WTC11 (cell line): Measurements from ENCODE around the gene BEGAIN. TPM values are rescaled to one million over a fixed set of nuclear protein-coding genes. Genes with fewer than 3 reads are reported as not detected.

Experiments used
- ATAC-seq: fragments of 200-7000 bp; cut with Tn5 transposase; 2 replicates; pipeline ENCODE4 v1.10.0; 2021; ENCODE audit warnings: mild to moderate bottlenecking, moderate library complexity
- CTCF ChIA-PET: fragments of 300-600 bp; sonication (Branson Sonifier 250); formaldehyde crosslinking; loops from one replicate; lab custom pipeline; 2021; ENCODE audit warnings: antibody characterized with exemption; lab: Charles Lee
- POLR2A ChIA-PET: fragments of 350-600 bp; sonication (Branson Sonifier 250); formaldehyde crosslinking; loops from one replicate; lab custom pipeline; 2021; ENCODE audit warnings: antibody characterized with exemption; lab: Charles Lee
- DNase-seq: peaks from one replicate; pipeline ENCODE4 v3.0.0; 2021; ENCODE audit warnings: low spot score
- H3K27ac Mint-ChIP-seq: 2 replicates; pipeline ENCODE4 v1.8.0; 2021; ENCODE audit warnings: mixed read lengths
- H3K27me3 Mint-ChIP-seq: 2 replicates; pipeline ENCODE4 v1.8.0; 2021; ENCODE audit warnings: low read depth, mild to moderate bottlenecking, moderate library complexity, mixed read lengths
- H3K36me3 Mint-ChIP-seq: 2 replicates; pipeline ENCODE4 v1.8.0; 2021; ENCODE audit warnings: mixed read lengths
- H3K4me1 Mint-ChIP-seq: 2 replicates; pipeline ENCODE4 v1.8.0; 2022; ENCODE audit warnings: mixed read lengths
- H3K4me3 Mint-ChIP-seq: 2 replicates; pipeline ENCODE4 v1.8.0; 2021; ENCODE audit warnings: mild to moderate bottlenecking, moderate library complexity, mixed read lengths
- H3K9me3 Mint-ChIP-seq: 2 replicates; pipeline ENCODE4 v1.8.0; 2021; ENCODE audit warnings: mixed read lengths
- CDX4 ChIP-seq: fragments of 250-450 bp; sonication (Bioruptor Pico); IDR thresholded peaks from 2 replicates; pipeline ENCODE4 v1.9.0; 2021; ENCODE audit warnings: moderate library complexity, mild to moderate bottlenecking, inconsistent platforms, borderline replicate concordance
- FOXP1 ChIP-seq: sonication (generic); formaldehyde crosslinking; IDR thresholded peaks from 2 replicates; pipeline ENCODE4 v1.8.0; 2022; ENCODE audit warnings: missing genetic modification reagents, mild to moderate bottlenecking, moderate library complexity, borderline replicate concordance
- HMGXB4 ChIP-seq: sonication (generic); formaldehyde crosslinking; IDR thresholded peaks from 2 replicates; pipeline ENCODE4 v1.8.1; 2023; ENCODE audit warnings: mild to moderate bottlenecking, moderate library complexity, missing genetic modification reagents
- IRF1 ChIP-seq: sonication (generic); formaldehyde crosslinking; IDR thresholded peaks from 2 replicates; pipeline ENCODE4 v1.8.0; 2023; ENCODE audit warnings: missing genetic modification reagents
- IRF2 ChIP-seq: sonication (generic); formaldehyde crosslinking; IDR thresholded peaks from 2 replicates; pipeline ENCODE4 v1.8.0; 2022; ENCODE audit warnings: low read depth, missing genetic modification reagents, borderline replicate concordance
- JAZF1 ChIP-seq: fragments of 250-450 bp; sonication (Bioruptor Pico); IDR thresholded peaks from 2 replicates; pipeline ENCODE4 v1.9.0; 2021; ENCODE audit warnings: moderate library complexity, mild to moderate bottlenecking, inconsistent platforms
- MYBL2 ChIP-seq: sonication (generic); formaldehyde crosslinking; IDR thresholded peaks from 2 replicates; pipeline ENCODE4 v1.8.1; 2023; ENCODE audit warnings: mild to moderate bottlenecking, moderate library complexity, missing genetic modification reagents
- NFE2L1 ChIP-seq: sonication (generic); formaldehyde crosslinking; IDR thresholded peaks from 2 replicates; pipeline ENCODE4 v1.8.1; 2023; ENCODE audit warnings: missing genetic modification reagents
- NR3C1 ChIP-seq: sonication (generic); formaldehyde crosslinking; conservative IDR thresholded peaks from 2 replicates; pipeline ENCODE4 v1.8.1; 2023; ENCODE audit warnings: low read depth, mild to moderate bottlenecking, missing genetic modification reagents
- OVOL2 ChIP-seq: fragments of 250-450 bp; sonication (Bioruptor Pico); IDR thresholded peaks from 2 replicates; pipeline ENCODE4 v1.9.0; 2021; ENCODE audit warnings: mild to moderate bottlenecking, borderline replicate concordance
- SOX15 ChIP-seq: fragments of 250-450 bp; sonication (Bioruptor Pico); IDR thresholded peaks from 2 replicates; pipeline ENCODE4 v1.9.0; 2021; ENCODE audit warnings: mild to moderate bottlenecking
- TCF7 ChIP-seq: sonication (generic); formaldehyde crosslinking; IDR thresholded peaks from 2 replicates; pipeline ENCODE4 v1.8.0; 2022; ENCODE audit warnings: mild to moderate bottlenecking, low read depth, missing genetic modification reagents, moderate library complexity
- TP53 ChIP-seq: sonication (generic); formaldehyde crosslinking; IDR thresholded peaks from 2 replicates; pipeline ENCODE4 v1.8.1; 2023; ENCODE audit warnings: mild to moderate bottlenecking, missing genetic modification reagents
- ZBTB21 ChIP-seq: sonication (generic); formaldehyde crosslinking; IDR thresholded peaks from 2 replicates; pipeline ENCODE4 v1.8.1; 2023; ENCODE audit warnings: mild to moderate bottlenecking, missing genetic modification reagents, borderline replicate concordance
- ZNF263 ChIP-seq: sonication (generic); formaldehyde crosslinking; IDR thresholded peaks from 2 replicates; pipeline ENCODE4 v1.8.1; 2022; ENCODE audit warnings: low read depth, mild to moderate bottlenecking, moderate library complexity, missing genetic modification reagents
- ZNF317 ChIP-seq: sonication (generic); formaldehyde crosslinking; IDR thresholded peaks from 2 replicates; pipeline ENCODE4 v1.8.1; 2023; ENCODE audit warnings: low read depth, mild to moderate bottlenecking, moderate library complexity, missing genetic modification reagents, borderline replicate concordance
- ZNF425 ChIP-seq: fragments of 250-450 bp; sonication (Bioruptor Pico); conservative IDR thresholded peaks from 2 replicates; pipeline ENCODE4 v1.9.0; 2021; ENCODE audit warnings: mild to moderate bottlenecking
- total RNA-seq: library from RNA; stranded (reverse); gene quantifications from 3 replicates; pipeline ENCODE4 v1.2.3, GENCODE V29; 2021
- TF ChIP-seq, protein P1 (sequence below): sonication (generic); formaldehyde crosslinking; IDR thresholded peaks from 2 replicates; pipeline ENCODE4 v1.8.1; 2022; ENCODE audit warnings: mild to moderate bottlenecking, missing genetic modification reagents, moderate library complexity, borderline replicate concordance
- TF ChIP-seq, protein P2 (sequence below): fragments of 250-450 bp; sonication (Bioruptor Pico); IDR thresholded peaks from 2 replicates; pipeline ENCODE4 v1.8.0; 2021; ENCODE audit warnings: mild to moderate bottlenecking
- TF ChIP-seq, protein P3 (sequence below): sonication (generic); formaldehyde crosslinking; IDR thresholded peaks from 2 replicates; pipeline ENCODE4 v1.8.1; 2023; ENCODE audit warnings: mild to moderate bottlenecking, missing genetic modification reagents, moderate library complexity

BEGAIN gene
- total RNA-seq, 1 experiment from 2014 or later = 1.3 TPM

DNA sequence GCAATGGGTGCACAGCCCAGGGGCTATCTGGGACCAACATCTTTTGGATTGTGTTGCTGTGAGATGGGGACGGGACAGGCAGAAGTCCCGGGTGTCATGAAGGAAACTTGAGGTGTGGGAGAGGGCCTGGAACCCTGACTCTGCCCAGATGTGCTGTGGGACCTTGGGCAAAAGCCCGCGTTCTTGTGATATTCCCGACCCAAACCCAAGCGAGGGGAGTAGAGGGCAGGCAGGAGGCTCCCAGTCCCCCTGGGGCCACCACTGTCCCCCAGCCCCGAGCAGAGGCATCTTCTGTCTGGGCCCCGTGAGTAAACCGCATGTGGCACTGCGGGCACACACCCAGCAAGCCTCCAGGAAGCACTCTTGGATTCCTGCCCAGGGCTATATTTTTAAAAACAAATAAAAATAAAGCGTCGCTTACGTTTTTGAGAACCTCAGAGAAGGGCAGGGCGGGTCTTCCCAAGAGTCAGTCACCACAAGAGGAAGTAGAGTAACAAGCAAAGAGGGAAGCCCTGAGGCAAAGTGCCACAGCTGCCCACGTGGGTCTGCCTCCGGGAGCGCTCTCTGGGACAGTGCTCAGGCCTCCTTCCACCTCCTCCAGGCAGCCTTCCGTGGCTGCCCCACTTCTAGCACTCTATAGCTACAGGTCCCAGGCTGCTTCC, 39.5 kb downstream of the BEGAIN start:
- Mint-ChIP-seq H3K4me1 (peaks cover 12% of the 10 kb centered on the region), H3K4me3 (no peak overlapping the region), H3K27me3 (peaks cover 11% of the 10 kb centered on the region), H3K36me3 (no peaks in the 10 kb centered on the region), H3K9me3 (no peaks in the 10 kb centered on the region), H3K27ac (no peak overlapping the region)
- POLR2A ChIA-PET = no interaction called here
- DNase-seq (no peak), ATAC-seq (no peak)
- no peak for TF ChIP-seq NFE2L1 (CRISPR knock-in tag)
- TF ChIP-seq HMGXB4 (CRISPR knock-in tag) = no peak
- TF ChIP-seq ZNF263 (CRISPR knock-in tag) = no peak
- no peak for TF ChIP-seq OVOL2 (CRISPR knock-in tag)
- no peak for TF ChIP-seq ZNF317
- no peak for TF ChIP-seq SOX15 (CRISPR knock-in tag)
- no peak for TF ChIP-seq CDX4 (CRISPR knock-in tag)
- TF ChIP-seq ZNF425 (CRISPR knock-in tag) = no peak
- TF ChIP-seq FOXP1 = no peak
- TF ChIP-seq, protein P1, sequence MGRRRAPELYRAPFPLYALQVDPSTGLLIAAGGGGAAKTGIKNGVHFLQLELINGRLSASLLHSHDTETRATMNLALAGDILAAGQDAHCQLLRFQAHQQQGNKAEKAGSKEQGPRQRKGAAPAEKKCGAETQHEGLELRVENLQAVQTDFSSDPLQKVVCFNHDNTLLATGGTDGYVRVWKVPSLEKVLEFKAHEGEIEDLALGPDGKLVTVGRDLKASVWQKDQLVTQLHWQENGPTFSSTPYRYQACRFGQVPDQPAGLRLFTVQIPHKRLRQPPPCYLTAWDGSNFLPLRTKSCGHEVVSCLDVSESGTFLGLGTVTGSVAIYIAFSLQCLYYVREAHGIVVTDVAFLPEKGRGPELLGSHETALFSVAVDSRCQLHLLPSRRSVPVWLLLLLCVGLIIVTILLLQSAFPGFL (CRISPR knock-in tag) = no peak
- TF ChIP-seq, protein P2, sequence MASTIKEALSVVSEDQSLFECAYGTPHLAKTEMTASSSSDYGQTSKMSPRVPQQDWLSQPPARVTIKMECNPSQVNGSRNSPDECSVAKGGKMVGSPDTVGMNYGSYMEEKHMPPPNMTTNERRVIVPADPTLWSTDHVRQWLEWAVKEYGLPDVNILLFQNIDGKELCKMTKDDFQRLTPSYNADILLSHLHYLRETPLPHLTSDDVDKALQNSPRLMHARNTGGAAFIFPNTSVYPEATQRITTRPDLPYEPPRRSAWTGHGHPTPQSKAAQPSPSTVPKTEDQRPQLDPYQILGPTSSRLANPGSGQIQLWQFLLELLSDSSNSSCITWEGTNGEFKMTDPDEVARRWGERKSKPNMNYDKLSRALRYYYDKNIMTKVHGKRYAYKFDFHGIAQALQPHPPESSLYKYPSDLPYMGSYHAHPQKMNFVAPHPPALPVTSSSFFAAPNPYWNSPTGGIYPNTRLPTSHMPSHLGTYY (CRISPR knock-in tag) = no peak
- no peak for TF ChIP-seq ZBTB21 (CRISPR knock-in tag)
- no peak for TF ChIP-seq JAZF1 (CRISPR knock-in tag)
- TF ChIP-seq, protein P3, sequence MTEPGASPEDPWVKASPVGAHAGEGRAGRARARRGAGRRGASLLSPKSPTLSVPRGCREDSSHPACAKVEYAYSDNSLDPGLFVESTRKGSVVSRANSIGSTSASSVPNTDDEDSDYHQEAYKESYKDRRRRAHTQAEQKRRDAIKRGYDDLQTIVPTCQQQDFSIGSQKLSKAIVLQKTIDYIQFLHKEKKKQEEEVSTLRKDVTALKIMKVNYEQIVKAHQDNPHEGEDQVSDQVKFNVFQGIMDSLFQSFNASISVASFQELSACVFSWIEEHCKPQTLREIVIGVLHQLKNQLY (CRISPR knock-in tag) = no peak
- TF ChIP-seq NR3C1 = no peak
- no peak for TF ChIP-seq IRF1
- no peak for TF ChIP-seq TP53
- no peak for TF ChIP-seq IRF2
- TF ChIP-seq TCF7 (CRISPR knock-in tag) = no peak
- no peak for TF ChIP-seq MYBL2
- CTCF ChIA-PET = interaction anchor here (1.0 to 1.4 kb wide), 2 partner anchors 11 kb away, joined by 3 read pairs; no protein-coding TSS in a partner anchor
